LNCaP clone FGC (cell line): Measurements from ENCODE around the gene GALNS.

Experiments
- DNase-seq: peaks from one replicate; pipeline ENCODE4 v3.0.0-alpha.2; 2011; ENCODE audit warnings: low read depth
- H3K4me3 ChIP-seq: 2 replicates; pipeline ENCODE4 v1.5.1; 2011; ENCODE audit warnings: mild to moderate bottlenecking, low read depth, low read length, control low read depth
- TF ChIP-seq, protein P1 (sequence below): IDR thresholded peaks from 2 replicates; pipeline ENCODE4 v1.5.1; 2012; ENCODE audit warnings: mild to moderate bottlenecking; ENCODE audit not compliant: control insufficient read depth, insufficient read depth; ENCODE audit errors: extremely low read depth

The GALNS gene

DNA sequence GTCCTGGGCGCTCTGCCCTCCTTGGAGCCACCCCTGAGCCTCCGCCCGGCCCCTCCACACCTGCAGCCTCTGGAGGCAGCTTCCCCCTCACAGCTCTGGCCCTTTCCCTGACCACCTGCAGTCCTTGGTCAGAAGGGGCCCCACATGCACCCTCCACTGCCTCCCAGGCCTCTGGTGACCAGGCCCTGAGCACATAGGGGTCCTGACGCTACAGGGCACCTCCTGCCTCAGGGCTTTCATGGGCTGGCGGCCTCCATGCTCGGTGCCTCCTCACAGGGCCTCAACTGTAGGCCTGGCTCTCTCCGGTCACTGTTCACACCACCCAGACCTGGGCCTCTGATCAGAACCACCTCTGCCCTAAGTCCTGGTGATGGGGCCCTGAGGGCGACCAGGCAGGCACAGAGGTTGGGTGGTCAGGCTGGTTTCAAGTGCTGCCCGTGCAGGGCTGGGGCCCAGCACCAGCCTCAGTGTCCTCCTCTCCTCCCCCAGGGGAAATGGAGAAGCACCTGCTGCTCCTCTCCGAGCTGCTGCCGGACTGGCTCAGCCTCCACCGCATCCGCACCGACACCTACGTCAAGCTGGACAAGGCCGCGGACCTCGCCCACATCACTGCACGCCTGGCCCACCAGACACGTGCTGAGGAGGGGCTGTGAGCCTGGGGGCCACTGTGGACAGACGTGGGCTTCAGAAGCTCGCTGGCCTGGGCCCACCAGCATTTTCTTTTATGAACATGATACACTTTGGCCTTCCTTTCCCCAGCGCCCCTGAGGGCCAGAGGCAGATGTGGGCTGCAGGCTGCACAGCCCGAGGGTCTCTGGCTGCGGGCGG, 48.9 kb downstream of the GALNS start:
- TF ChIP-seq, protein P1, sequence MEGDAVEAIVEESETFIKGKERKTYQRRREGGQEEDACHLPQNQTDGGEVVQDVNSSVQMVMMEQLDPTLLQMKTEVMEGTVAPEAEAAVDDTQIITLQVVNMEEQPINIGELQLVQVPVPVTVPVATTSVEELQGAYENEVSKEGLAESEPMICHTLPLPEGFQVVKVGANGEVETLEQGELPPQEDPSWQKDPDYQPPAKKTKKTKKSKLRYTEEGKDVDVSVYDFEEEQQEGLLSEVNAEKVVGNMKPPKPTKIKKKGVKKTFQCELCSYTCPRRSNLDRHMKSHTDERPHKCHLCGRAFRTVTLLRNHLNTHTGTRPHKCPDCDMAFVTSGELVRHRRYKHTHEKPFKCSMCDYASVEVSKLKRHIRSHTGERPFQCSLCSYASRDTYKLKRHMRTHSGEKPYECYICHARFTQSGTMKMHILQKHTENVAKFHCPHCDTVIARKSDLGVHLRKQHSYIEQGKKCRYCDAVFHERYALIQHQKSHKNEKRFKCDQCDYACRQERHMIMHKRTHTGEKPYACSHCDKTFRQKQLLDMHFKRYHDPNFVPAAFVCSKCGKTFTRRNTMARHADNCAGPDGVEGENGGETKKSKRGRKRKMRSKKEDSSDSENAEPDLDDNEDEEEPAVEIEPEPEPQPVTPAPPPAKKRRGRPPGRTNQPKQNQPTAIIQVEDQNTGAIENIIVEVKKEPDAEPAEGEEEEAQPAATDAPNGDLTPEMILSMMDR, result no peak
- no peak for DNase-seq
- H3K4me3 ChIP-seq, result no peak overlapping the region

DNA sequence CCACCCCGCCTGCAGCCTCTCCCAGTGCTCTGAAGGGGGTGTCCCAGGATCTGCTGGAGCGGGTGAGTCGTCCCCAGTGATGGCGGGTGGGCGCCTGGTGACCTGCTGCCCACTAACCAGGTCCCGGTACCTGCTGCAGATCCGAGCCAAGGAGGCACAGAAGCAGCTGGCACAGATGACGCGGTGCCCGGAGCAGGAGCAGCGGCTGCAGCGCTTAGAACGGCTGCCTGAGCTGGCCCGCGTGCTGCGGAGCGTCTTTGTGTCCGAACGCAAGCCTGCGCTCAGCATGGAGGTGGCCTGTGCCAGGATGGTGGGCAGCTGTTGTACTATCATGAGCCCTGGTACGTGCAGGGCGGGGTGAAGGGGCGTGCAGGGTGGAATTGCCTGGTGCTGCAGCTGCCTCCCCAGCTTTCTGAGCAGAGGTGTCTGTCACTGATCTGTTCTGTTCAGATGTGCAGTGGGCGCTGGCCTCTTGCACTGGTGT, 49.6 kb downstream of the GALNS start:
- no peak overlapping the region for H3K4me3 ChIP-seq
- TF ChIP-seq, protein P1, result no peak

DNA sequence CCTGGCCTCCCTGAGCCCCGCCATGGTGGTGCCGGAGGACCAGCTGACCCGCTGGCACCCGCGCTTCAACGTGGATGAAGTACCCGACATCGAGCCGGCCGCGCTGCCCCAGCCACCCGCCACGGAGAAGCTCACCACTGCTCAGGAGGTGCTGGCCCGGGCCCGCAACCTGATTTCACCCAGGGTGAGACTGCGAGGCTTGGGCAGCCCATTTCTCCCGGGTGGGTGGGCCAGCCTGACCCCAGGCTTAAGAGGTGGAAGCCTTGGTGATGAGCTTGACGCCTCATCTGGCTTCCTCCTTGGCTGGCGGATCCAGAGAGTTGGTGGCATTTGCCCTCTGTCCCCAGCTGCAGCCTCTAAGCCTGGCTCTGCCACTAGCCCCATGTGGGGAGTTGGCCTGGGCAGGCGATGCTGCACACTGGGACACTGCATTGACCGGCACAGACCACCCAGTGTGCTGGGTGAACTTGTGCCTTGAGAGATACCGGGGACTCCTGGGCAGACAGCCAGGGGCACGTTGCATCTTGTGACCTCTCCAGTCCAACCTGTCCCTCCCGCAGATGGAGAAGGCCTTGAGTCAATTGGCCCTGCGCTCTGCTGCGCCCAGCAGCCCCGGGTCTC, 50.1 kb downstream of the GALNS start:
- no peak overlapping the region for H3K4me3 ChIP-seq
- no peak for DNase-seq
- TF ChIP-seq, protein P1, result no peak

More for the DNA sequence above, 49.6 kb downstream of the GALNS start:
- DNase-seq, result no peak

DNA sequence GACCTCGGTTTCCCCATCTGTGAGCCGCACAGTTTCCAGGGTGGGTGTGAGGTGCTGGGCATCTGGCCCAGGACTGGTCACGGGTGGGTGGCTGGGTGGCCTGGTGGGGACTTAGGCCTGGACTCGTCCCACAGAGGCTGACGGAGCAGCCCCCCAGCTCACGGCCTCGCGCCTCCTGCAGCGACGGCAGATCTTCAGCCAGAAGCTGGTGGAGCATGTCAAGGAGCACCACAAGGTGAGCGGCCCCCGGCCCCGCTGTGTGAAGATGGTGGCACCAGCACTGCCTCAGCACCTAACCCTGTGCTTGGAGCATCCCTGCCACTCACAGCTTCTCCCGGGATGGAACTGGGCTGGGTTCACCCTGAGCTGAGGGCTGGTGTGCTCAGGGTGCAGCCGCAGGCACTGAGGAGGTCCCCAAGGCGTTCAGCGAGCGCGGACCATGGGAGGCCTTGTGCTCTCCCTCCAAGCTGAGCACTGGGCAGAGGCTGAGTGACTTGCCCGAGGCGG, 50.8 kb downstream of the GALNS start:
- no peak for DNase-seq
- TF ChIP-seq, protein P1, result no peak
- H3K4me3 ChIP-seq, result no peak overlapping the region

DNA sequence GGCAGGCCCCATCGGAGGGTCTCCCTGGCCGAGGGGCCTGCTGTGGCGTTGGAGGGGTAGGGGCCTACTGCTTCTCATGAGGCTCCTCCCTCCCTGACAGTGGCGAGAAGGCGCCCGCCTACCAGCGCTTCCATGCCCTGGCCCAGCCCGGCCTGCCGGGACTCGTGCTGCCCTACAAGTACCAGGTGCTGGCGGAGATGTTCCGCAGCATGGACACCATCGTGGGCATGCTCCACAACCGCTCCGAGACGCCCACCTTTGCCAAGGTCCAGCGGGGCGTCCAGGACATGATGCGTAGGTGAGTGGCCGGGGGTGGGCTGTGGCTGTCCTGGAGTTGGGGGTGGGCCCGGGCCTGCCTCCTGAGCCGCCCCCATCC, 51.4 kb downstream of the GALNS start:
- TF ChIP-seq, protein P1, result no peak
- no peak for DNase-seq
- no peak overlapping the region; the same call in 1 of the 2 replicates for H3K4me3 ChIP-seq

DNA sequence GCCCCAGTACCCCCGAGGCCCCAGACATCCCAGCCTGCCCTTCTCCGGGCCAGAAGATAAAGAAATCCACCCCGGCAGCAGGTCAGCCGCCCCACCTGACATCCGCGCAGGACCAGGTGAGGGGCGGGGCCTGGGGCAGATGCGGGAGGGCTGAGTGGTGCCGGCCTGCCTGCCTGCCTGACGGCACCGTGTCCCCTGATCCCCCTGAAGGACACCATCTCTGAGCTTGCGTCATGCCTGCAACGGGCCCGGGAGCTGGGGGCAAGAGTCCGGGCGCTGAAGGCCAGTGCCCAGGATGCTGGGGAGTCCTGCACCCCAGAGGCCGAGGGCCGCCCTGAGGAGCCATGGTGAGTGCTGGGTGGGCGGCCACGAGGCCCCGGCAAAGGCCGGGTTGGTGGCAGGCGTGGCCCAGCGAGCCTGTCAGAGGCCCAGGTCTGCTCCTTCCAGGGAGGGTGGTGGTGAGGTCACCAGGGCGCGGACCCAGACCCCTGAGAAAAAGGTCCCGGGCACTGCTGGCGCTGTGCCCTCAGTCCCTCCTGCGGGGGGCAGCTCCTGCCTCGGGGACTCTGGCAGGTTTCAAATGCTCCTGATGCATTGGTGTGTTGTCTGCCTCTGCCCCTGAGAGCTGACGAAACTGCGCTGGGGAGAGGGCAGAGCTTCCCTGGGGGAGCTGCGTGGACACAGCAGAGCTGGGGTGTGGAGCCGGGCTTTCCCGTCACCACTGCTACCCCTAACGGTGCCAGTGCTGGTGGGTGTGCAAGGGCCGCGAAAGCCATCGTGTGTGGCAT, 52.0 kb downstream of the GALNS start:
- TF ChIP-seq, protein P1, result no peak
- H3K4me3 ChIP-seq, result peak overlapping the region; percentile 76
- no peak for DNase-seq
